HL-60 (cell line): ENCODE data around the gene TSSK6.

ENCODE experiments used
- CTCF ChIP-seq: IDR thresholded peaks from one replicate; pipeline ENCODE4 v1.5.1; 2011; ENCODE audit warnings: low read length, control low read depth, inconsistent platforms; ENCODE audit not compliant: insufficient read depth
- GABPA ChIP-seq: IDR thresholded peaks from 2 replicates; pipeline ENCODE4 v1.6.1; 2012; ENCODE audit warnings: low read depth
- POLR2AphosphoS5 ChIP-seq: IDR thresholded peaks from 2 replicates; pipeline ENCODE4 v1.6.1; 2012; ENCODE audit warnings: low read depth
- REST ChIP-seq: IDR thresholded peaks from 2 replicates; pipeline ENCODE4 v1.6.1; 2012; ENCODE audit warnings: low read depth; ENCODE audit not compliant: insufficient replicate concordance
- SPI1 ChIP-seq: IDR thresholded peaks from 2 replicates; pipeline ENCODE4 v1.6.1; 2012; ENCODE audit warnings: low read depth, mild to moderate bottlenecking, borderline replicate concordance

GRCh38 chr19:19543640-19544039 lies 28.3 kb upstream of the TSSK6 start:
- no peak for TF ChIP-seq CTCF
- no peak for TF ChIP-seq POLR2AphosphoS5
- no peak for TF ChIP-seq GABPA
- no peak for TF ChIP-seq REST
- TF ChIP-seq SPI1: no peak
